Heart right ventricle (tissue), 16 donors: ENCODE measurements around the gene SRSF4. TPM values are rescaled to one million over a fixed set of nuclear protein-coding genes. Genes with fewer than 3 reads are reported as not detected.

Source experiments
- ATAC-seq, 8 donors: fragments of 200-7000 bp; cut with Tn5 transposase; one replicate each; pipeline ENCODE4 v1.9.1; 2020; ENCODE audit warnings: mild to moderate bottlenecking in 8 of 8, moderate library complexity in 8 of 8, moderate number of reproducible peaks in 1 of 8
- DNase-seq, 2 donors: peaks; one replicate each; pipeline ENCODE4 v3.0.0-alpha.2; 2020
- H3K27ac ChIP-seq, 10 donors: fragments of 200-600 bp; sonication (generic) in 2 of 10; one replicate each; pipeline versions ENCODE4 v1.5.0 to v1.8.0; 2020 to 2022; ENCODE audit warnings: mild to moderate bottlenecking in 3 of 10
- H3K27me3 ChIP-seq, 7 donors: fragments of 200-600 bp; one replicate each; pipeline ENCODE4 v1.8.0; 2021 to 2022; ENCODE audit warnings: mild to moderate bottlenecking in 2 of 7
- H3K36me3 ChIP-seq, 9 donors: fragments of 200-600 bp; sonication (generic) in 1 of 9; one replicate each; pipeline versions ENCODE4 v1.5.0 to v1.8.0; 2020 to 2022; ENCODE audit warnings: mild to moderate bottlenecking in 2 of 9
- H3K4me1 ChIP-seq, 9 donors: fragments of 200-600 bp; sonication (generic) in 1 of 9; one replicate each; pipeline versions ENCODE4 v1.5.0 to v1.8.0; 2020 to 2022; ENCODE audit warnings: mild to moderate bottlenecking in 4 of 9
- H3K4me3 ChIP-seq, 10 donors: fragments of 200-600 bp; sonication (generic) in 2 of 10; one replicate each; pipeline versions ENCODE4 v1.5.0 to v1.8.0; 2020 to 2022; ENCODE audit warnings: mild to moderate bottlenecking in 7 of 10, moderate library complexity in 2 of 10
- H3K9me3 ChIP-seq, 11 donors: fragments of 200-600 bp in 10 of 11; sonication (generic) in 2 of 11; one replicate each; pipeline versions ENCODE4 v1.5.0 to v1.8.0; 2013 to 2022; ENCODE audit warnings: mild to moderate bottlenecking in 2 of 11, control low read depth in 1 of 11, moderate library complexity in 1 of 11
- whole genome bisulfite sequencing, 2 donors: extraction: QIAGEN DNeasy Blood & Tissue Kit; methylation state at CpG; one replicate each; pipeline ENCODE4 v1.1.7; 2013; ENCODE audit warnings: inconsistent platforms in 1 of 2; 5-methylcytosine and 5-hydroxymethylcytosine counted together
- intact Hi-C, 10 donors: fragments of 100-400 bp; cut with DNase I; formaldehyde crosslinking; loops; one replicate each; pipeline versions ENCODE4 v1.11.1 to v1.14.2; 2022
- polyA plus RNA-seq, 2 donors: library from polyadenylated mRNA; stranded (reverse); fragments of 200-250 nt; gene quantifications; one replicate each; pipeline ENCODE4 v1.2.3, GENCODE V29; 2013
- total RNA-seq, 10 donors: library from RNA; stranded (reverse); fragmentation: NEBNext Ultra II Directional in 3 of 10; extraction: Animal tissue kit (Norgen Biotek cat#: 25700) in 3 of 10; gene quantifications; one replicate each; pipeline versions ENCODE4 v1.2.1 to v1.2.4, GENCODE V29; 2021 to 2023
- TF ChIP-seq, protein P1 (sequence below), 9 donors: fragments of 200-600 bp; sonication (generic) in 2 of 9; IDR thresholded peaks; one replicate each; pipeline versions ENCODE4 v1.5.0 to v1.8.0; 2021 to 2022; ENCODE audit warnings: antibody characterized with exemption in 9 of 9, mild to moderate bottlenecking in 5 of 9, moderate library complexity in 1 of 9
- donor health status: Arrhythmogenic right ventricular cardiomyopathy.
- donor health status: ischemic (EF 13 %, LVEDD 7.1; RV severe dilation, severe dysfunction).
- donor health status: healthy with polysubstance abuse.
- donor health status: DM: no; HTN: yes; CAD: no.
- donor health status: DM: no; HTN: no; CAD: no.
- donor health status: ischemic (EF 25% LVEDD 6.9; RV normal size, moderate dysfunction).
- donor health status: ischemic (EF 25% LVEDD 5.7; RV mildly dilated, moderate dysfunction).
- donor health status: healthy.
- donor health status: DM: yes; HTN: yes; CAD: no.
- donor health status: Ischemic cardiomyopathy.
- donor health status: ischemic (EF 35%, LVEDD 5.7; RV mildly dilated, moderate dysfunction).
- donor health status: nonischemic (EF 11% LVEDD 7.7; RV severe dilation, severe dysfunction).
- donor health status: DM: yes; HTN: yes; CAD: no.
- donor health status: PGD.
- donor health status: ischemic (EF 29% LVEDD 5.4; RV normal size, mild dysfunction).
- donor health status: nonischemic (EF 23%, LVEDD 6.1; RV moderate dilation, normal function).

SRSF4 gene
- total and polyA plus RNA-seq, 12 donors: 40.8 to 67.8 (median 49.0) TPM

DNA sequence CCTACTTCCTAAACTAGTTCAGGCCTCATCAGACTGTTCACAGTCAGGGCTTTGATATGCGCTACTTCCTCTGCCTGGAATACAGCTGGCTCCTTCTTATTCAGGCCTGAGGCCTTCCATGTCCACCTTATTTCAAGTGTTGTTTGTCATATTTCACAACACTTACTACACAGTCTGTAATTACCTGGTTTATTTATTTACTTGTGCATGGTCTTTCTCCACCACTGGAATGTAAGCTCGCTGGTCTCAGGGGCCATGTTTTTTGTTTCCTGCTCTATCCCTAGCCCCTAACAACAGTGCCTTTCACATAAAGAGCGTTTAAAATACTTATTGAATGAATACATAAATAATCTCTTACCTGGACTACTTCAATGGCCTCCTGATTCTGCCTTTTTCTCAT, 4.6 kb upstream of the SRSF4 start:
- Histone ChIP-seq H3K4me1 (peaks cover 0 to 12% (median 4%) of the 10 kb centered on the region in 9 donors), H3K27me3 (no peaks in the 10 kb centered on the region), H3K4me3 (no peak overlapping the region), H3K27ac (no peak overlapping the region), H3K9me3 (no peaks in the 10 kb centered on the region), H3K36me3 (no peaks in the 10 kb centered on the region)
- intact Hi-C loops: no loop called here
- TF ChIP-seq, protein P1, sequence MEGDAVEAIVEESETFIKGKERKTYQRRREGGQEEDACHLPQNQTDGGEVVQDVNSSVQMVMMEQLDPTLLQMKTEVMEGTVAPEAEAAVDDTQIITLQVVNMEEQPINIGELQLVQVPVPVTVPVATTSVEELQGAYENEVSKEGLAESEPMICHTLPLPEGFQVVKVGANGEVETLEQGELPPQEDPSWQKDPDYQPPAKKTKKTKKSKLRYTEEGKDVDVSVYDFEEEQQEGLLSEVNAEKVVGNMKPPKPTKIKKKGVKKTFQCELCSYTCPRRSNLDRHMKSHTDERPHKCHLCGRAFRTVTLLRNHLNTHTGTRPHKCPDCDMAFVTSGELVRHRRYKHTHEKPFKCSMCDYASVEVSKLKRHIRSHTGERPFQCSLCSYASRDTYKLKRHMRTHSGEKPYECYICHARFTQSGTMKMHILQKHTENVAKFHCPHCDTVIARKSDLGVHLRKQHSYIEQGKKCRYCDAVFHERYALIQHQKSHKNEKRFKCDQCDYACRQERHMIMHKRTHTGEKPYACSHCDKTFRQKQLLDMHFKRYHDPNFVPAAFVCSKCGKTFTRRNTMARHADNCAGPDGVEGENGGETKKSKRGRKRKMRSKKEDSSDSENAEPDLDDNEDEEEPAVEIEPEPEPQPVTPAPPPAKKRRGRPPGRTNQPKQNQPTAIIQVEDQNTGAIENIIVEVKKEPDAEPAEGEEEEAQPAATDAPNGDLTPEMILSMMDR (IDR thresholded peaks at IDR 0.05): no peak
- no peak for DNase-seq
- ATAC-seq: no peak
- whole genome bisulfite sequencing, 2 donors: 86 to 87% methylated on average over 3 of the region's 3 CpGs

DNA sequence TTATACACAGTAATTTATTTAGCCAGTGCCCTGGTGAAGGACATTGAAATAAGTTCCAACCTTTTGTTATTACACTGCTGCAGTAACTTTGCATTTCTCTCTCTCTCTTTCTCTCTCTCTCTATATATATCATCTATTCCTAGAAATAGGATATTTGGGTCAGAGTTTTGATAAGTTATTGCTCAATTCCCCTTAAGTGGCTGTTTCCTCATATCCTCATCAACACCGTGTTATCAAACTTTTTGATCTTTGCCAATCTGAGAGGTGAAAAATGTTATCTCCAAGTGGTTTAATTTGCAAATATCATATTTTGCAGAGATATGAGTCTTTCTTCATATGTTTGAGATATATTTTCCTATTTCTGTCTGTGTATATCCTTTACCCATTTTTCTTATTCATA, 1.6 kb upstream of the SRSF4 start:
- no peak overlapping the region for H3K27ac ChIP-seq
- no peaks in the 10 kb centered on the region for H3K27me3 ChIP-seq
- 77 to 90% methylated on average over 1 of the region's 1 CpG for WGBS, 2 donors
- ATAC-seq: no peak
- H3K4me3 ChIP-seq: no peak overlapping the region
- intact Hi-C loops: loop anchor here in 5 of 10 donors (2.0 to 5.0 kb wide), 3 partner anchors 20 to 541 kb away; partner anchors contain the start of genes TMEM200B (in 4 of the 5) and TAF12 (in 1 of the 5)
- H3K36me3 ChIP-seq: peaks cover 0 to 9% (median 0%) of the 10 kb centered on the region in 9 donors
- DNase-seq: no peak
- TF ChIP-seq, protein P1 (IDR thresholded peaks at IDR 0.05): no peak
- peaks cover 0 to 37% (median 27%) of the 10 kb centered on the region in 9 donors for H3K4me1 ChIP-seq
- H3K9me3 ChIP-seq: no peaks in the 10 kb centered on the region

DNA sequence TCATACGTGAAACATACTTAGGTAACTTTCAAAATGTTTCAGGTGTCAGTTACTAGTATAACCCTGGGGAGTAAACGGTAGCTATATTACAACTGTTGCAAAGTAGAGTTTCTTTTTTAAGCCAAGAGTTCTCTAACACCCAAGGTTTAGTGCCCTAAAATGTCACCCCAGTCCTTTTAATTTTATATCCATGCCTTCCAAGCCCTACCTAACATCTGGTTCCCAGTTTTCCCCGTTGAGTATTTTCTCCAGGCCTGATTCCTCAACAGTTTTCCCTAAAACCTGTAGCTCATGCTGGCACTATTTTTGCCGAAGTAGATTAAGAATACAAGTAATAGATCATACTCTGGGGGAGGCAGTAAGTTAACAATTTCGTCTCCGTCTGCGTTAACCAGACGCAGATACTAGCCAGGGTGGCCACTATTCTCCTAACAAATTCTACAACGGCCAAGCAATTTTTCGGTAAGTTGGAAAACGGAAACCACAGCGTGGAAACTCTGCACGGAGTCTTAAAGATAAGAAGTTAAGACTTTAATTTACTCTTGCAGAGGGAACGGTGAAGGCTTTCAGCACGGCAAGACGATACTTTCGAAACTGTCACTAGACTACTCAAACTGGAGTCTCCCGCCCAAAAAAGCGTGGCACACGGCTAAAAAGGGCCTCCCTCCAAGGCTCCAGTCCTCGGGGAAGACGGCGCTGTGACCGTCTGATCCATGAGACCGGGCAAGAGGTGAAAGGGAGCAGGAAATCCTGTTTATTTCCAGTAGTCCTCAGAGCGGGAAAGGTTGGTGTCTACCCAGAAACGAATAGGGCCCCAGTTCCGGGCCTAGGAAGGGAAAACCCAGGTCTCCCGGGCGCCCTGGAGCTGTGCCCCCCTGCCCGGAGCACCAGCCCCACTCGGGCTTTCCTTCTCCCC, 945 bp downstream of the SRSF4 start:
- ATAC-seq (peak; percentile 19 to 61 (median 36)), DNase-seq (no peak)

More for the DNA sequence above, 945 bp downstream of the SRSF4 start:
- H3K36me3 ChIP-seq: peaks cover 0 to 16% (median 0%) of the 10 kb centered on the region in 9 donors
- H3K27ac ChIP-seq: peak overlapping the region; percentile 99 to 100 (median 100)
- H3K4me3 ChIP-seq: peak overlapping the region; percentile 83 to 99 (median 91)
- 0 to 1% methylated on average over 32 of the region's 32 CpGs for WGBS, 2 donors
- intact Hi-C loops: loop anchor here in 5 of 10 donors (2.0 to 5.0 kb wide), 3 partner anchors 58 to 538 kb away; partner anchors contain the start of genes TMEM200B (in 5 of the 5) and TAF12 (in 1 of the 5)
- no peaks in the 10 kb centered on the region for H3K9me3 ChIP-seq
- no peaks in the 10 kb centered on the region for H3K27me3 ChIP-seq
- TF ChIP-seq, protein P1 (IDR thresholded peaks at IDR 0.05): no peak
- peaks cover 2 to 63% (median 52%) of the 10 kb centered on the region in 9 donors for H3K4me1 ChIP-seq
